Inferior parietal cortex (tissue), 1 donor: ENCODE data around the gene SEC61A1.

Experiments
- DNase-seq: peaks from one replicate; pipeline ENCODE4 v3.0.0-alpha.2; 2016; ENCODE audit errors: extremely low spot score

SEC61A1 gene

DNA sequence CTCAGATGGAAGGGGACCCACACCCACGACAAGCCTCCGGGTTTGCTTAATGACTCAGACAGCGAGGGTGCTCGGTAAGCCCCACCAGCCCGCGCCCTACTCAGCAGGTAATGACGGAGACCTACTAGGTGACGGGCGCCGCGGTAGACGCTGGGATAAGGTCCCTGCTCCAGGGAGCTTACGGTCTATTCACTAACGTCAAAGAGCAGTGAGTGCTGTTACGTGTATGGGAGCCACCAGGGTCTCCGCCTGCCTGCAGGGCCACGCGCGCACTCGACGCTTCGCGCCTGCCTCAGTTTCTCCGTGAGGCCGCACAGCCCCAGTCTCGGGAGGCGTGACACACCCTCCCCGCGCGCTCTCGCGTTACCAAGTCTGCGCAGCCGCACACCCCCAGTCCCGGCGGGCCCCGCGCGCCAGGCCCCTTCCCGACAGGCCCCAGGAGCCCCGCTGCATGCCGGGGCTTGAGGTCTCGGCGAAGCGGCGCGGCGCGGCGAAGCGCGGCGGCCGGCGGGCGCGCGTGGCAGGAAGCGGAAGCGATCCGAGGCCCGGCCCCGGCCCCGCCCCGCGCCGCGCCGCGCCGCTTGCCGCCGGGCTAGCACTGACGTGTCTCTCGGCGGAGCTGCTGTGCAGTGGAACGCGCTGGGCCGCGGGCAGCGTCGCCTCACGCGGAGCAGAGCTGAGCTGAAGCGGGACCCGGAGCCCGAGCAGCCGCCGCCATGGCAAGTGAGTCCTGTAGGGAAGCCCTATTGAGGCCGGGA is at the start of gene SEC61A1:
SEC61A1 (plus strand) TSS at position 601 of the 758 bp plus-strand sequence; CDS start at position 717, 116 bp downstream.
- peak; percentile 90 for DNase-seq

- DNase-seq, result no peak
These were observed 47.6 kb upstream of the SEC61A1 start for GRCh38 chr3:128004661-128005060.

DNA sequence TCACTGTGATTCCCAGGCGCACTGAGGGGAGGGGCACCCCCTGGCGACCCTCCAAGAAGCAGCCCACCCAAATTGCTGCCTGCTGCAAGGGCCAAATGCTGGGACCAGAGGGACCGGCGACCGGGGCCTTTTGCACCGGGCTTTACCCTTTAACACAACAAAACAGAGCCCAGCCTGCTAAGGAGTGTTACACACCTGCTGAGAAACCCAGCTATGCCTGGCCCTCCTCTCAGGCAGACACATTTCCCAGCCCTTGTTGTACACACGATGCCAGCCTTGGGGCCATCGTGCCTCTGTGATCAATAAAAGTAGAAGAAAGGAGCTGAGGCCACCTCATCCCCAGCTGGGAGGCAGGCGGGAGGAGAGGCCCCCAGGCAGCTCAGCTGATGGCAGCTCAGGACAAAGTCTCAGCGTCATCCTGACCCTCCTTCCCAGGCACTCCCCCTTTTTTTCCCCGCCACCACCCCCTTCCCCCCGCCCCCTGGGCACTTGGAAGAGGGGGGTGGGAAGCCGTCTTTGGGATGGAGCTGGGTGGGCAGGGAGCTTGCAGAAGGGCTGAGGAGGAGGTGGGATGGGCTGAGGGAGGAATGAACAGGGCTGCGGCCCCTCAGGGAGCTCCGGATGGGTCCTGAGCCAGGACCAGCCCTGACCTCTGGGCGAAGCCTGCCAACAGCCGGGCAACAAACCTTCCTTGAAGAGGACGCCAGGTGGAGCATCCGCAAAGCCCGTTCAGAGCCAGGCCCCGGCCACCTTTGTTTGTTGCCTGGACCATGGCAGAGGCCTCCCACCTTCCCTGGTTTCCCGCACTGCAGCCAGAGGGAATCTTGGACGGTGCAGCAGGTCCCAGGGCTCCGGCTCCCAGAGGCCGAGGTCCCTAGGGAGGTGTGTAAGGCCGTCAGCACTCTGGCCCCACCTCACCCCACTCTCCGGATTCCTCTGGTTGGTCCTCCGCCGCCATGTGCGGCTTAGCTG is 45.9 kb upstream of the SEC61A1 start:
- no peak for DNase-seq

DNA sequence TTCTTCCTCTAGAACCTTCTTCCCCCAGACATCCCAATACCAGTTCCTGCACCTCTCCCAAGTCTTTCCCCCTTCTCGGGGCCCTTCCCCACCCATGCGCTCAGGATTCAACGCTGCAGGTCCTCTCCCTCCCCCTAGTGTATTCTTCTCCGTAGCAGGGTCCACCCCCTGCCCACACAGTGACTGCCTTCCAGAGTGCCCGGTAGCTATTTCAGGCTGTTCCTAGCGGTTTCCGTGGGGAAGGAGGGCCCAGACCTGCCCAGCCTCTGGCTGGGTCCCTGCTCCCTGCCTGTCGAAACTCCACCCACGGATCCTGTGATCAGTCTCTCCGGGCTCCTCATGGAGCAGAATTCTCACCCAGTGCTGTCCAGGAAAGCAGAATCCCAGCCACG is 45.2 kb upstream of the SEC61A1 start:
- DNase-seq, result no peak

DNA sequence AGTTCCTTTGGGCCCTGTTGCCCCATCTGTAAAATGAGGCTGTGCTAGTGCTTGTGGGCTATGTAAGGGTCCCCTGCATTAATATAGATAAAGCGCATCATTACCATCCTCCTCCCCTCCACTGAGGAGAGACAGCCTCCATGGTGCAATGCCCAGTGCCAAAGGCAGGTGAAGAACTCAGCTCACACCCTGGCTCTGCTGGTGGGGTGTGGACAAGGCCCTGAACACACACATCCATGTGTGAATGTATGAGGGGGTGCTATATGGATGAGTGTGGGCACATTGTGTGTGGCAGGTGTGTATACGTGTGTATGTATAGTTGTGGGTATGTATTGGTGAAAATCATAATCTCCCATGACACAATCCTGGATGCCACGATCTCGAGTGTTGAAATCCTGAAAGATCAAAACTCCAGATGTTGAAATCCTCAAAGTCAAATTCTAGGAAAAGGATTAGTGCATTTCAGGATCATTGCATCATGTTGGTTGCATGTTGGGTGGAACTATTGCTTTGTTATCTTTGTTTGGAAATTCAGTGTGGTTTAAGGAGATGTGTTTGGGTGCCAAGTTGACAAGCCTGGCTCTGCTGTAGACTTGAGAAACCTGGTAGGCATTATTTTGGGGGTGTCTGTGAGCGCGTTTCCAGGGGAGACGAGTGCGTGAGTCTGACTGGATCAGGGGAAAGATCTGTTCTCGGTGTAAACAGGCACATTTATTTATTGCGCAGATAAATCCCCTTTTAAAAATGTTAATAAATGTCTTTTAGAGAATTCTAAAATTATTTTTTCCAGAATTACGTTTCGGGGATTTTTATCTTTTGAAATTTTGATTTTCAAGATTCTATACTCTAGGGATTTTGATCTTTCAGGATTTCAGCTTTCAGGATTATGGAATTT is 42.0 kb upstream of the SEC61A1 start:
- no peak for DNase-seq

DNA sequence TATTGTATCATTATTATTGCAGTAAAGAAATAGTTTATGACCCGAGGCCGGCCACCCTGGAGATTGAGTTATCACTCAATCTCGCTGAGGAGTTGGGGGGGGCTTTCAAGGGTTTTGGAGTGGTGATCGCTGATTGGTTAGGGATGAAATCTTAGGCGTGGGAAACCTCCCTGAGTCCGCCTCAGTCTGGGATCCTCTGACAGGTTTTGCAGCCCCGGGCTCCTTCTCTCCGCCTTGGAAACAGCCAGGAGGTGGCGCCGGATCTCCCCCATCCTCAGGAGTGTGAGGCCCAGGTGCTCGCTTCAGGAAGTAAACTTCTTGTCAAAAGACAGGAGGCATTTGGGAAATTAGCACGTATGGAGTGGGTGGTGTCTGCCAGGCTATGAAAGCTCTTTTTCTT is 41.1 kb upstream of the SEC61A1 start:
- no peak for DNase-seq

- no peak for DNase-seq
These were observed 40.2 kb upstream of the SEC61A1 start for GRCh38 chr3:128012050-128012449.

DNA sequence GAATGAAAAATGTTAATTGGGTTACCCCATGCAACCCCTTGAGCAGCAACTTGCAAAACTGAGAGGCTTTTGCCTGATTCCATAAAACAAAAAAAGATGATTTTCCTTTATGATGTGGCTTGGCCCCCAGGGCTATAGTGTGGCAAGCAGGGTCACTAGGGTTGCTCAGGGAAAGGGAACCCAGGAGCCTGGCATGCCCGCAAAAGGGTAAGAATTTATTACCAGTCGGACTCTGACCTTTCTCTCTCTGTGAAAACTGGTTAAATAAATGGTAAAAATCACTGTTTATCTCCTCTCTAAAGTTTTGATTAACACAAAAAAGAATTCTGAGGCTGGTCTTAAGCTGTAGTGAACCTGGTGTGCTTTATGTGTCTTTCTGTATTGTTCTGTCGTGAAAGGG is 37.7 kb upstream of the SEC61A1 start:
- no peak for DNase-seq

DNA sequence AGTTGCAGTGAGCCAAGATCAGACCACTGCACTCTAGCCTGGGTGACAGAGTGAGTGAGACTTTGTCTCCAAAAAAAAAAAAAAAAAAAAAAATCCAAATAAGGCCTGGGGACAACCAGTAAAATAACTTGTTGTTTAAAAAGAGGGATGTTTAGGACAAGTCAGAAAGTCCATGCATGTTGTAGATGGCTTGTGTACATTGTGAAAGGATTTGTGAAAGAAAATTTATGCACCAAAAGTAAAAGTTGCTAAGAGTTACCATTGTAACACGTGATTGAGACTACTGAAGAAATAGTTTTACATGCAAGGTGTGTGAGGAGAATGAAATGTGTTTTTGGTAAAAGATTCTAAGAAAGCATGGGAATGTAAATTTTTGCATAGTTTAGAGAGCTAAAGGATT is 35.7 kb upstream of the SEC61A1 start:
- DNase-seq, result no peak

DNA sequence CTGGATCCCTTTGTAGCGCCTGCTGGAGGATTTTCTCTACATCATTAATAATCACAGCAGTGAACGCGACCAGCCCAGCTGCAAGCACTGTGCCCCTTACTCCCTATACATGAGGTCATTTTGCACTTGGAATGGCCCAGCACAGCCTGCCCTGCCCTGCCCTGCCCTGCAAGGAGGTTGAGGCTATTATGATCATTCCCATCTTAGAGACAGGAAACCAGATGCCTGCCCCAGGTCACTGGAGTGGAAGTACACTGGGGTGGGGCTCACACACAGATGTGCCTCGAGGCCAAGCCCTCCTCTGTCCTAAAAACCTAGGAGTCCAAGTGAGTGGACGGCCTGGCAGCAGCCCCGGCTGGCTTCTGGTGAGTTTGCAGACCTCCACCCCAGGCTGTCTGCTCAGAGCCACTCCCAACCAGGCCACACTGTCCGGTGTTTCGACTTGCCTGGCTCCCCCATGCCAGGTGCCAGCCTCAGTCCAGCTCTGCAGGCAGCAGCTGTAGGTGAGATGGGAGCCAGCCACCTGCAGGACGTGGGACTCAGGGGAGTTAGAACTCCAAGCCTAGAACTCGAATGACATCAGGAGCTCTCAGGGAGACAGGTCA is 30.4 kb upstream of the SEC61A1 start:
- no peak for DNase-seq

DNA sequence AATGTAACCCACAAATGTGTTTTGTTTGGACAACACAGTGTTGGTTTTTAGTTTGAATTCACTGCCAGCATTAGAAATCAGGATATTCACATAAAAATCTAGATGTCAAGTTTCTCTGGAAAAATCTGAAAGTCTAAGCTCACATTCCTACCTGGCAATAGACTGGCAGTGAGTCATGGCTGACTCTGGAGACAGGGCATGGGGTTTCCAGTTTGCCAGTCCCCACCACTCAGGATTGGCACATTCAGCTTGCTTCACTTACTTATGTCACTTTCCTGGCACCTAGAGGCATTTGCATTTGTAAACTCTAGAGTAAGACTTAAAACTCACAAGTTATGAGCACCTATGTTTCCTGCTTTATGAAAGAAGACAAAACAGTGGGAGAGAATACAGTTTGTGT is 19.1 kb upstream of the SEC61A1 start:
- no peak for DNase-seq

DNA sequence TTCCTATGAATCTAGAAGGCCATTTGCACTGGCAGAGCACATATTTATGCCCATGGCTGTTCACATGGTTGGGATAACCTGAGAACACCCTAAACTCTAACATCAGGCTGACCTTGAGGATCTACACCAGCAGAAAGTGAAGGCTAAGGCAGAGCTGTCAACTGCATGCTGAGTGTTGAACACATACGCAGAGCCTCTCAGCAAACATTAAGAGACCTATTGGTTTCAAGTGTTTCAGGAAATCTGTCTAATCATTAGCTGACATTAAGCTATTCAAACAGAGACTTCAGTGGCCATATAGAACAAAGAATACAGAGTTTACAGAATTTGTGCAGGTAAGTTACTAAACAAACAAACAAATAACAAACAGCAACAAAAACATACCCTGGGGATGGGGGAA is 16.1 kb upstream of the SEC61A1 start:
- DNase-seq, result no peak

DNA sequence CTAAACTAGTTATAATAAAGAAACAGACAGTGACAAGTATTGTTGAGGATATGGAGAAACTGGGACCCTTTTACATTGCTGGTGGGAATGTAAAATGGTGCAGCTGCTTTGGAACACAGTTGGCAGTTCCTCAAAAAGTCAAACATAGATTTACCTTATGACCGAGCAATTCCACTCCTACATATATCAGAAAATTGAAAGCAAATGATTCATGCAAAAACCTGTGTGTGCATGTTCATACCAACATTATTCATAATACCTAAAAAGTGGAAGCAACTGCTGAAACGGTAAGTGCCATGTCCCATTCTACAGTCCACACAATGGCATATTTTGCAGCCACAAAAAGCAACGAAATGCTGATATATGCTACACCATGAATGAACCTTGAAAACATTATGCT is 12.2 kb upstream of the SEC61A1 start:
- no peak for DNase-seq

DNA sequence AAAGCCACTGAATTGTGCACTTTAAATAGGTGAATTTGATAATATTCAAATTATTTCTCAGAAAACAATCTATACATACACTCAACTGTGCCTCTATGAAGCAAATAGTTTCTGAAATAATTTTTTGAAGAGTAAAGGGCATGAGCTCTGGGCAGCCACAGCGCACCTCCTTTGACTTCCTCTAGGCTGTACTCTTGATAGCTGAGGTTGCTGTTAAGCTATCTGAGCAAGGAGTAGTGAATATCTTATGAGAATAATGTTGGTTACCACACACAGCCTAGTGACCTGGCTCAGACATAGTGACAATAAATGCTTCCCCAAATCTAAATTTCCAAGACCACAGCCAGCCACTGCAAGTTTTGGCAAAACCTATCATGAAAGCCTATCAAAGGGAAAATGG is 11.6 kb upstream of the SEC61A1 start:
- no peak for DNase-seq

- peak; percentile 24 for DNase-seq
These were observed 10.9 kb upstream of the SEC61A1 start for GRCh38 chr3:128041344-128041743.

DNA sequence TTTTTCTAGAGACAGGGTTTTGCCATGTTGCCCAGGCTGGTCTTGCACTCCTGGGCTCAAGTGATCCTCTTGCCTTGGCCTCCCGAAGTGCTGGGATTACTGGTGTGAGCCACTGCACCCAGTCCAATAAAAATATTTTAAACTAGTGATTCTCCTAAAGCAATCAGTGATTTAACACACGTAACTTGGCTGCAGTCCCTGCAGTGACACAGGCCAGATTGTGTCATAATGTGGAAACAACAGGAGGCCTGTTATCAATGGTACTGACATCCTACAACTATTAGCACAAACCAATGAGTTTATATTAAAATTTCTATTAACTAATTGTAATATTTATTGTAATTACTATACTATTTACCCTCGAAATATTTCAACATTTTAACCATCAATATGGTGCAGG is 1.6 kb upstream of the SEC61A1 start:
- no peak for DNase-seq

- no peak for DNase-seq
These were observed 789 bp upstream of the SEC61A1 start for GRCh38 chr3:128051459-128051836.

DNA sequence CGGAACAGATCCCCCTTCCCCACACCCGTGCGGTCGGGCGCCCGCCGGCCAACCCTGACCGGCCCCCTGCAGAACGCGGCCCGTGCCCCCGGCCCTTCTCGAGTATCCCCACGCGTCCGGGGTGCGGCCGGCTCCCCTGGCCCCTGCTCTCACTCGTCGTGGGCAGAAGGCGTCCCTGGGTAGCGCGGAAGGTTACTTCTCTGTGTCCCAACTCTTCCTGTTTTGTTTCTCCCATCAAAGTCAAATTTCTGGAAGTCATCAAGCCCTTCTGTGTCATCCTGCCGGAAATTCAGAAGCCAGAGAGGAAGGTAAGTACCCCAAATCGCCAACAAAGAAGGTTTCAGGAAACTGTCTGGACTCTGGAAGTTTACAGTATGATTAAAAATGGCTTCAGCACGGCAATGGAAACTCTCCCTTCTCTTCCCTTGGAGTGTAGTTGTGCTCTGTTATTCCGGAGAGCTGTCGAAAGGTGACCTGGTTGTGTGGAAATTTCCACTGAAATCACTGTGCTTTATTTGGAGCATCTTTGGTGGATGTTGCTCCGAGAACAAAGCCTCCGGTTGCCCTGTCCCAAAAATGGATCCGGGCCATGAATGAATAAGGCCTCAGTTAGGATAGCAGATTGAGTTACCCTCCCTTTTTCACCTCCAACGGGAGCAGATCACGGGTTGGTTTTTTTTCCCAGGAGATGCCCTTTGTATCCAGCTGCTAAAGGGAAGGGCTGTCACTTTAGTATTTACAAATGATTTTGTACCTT is 536 bp downstream of the SEC61A1 start:
- DNase-seq, result no peak

- no peak for DNase-seq
These were observed 1.4 kb downstream of the SEC61A1 start for GRCh38 chr3:128053614-128054013.

- no peak for DNase-seq
These were observed 2.1 kb downstream of the SEC61A1 start for GRCh38 chr3:128054367-128054766.

- DNase-seq, result no peak
These were observed 4.0 kb downstream of the SEC61A1 start for GRCh38 chr3:128056258-128056657.
